Astrocyte (in vitro differentiated cells and primary cell): Measurements from ENCODE around the gene LENG1.

Source experiments
- EZH2 ChIP-seq: IDR thresholded peaks from 2 replicates; pipeline ENCODE4 v1.6.1; 2012; ENCODE audit warnings: mild to moderate bottlenecking, low read length, inconsistent platforms; ENCODE audit not compliant: insufficient read depth
- TF ChIP-seq, protein P1 (sequence below): IDR thresholded peaks from 2 replicates; pipeline ENCODE4 v1.5.1; 2011; ENCODE audit warnings: low read depth, mild to moderate bottlenecking, inconsistent platforms, low read length, moderate library complexity; ENCODE audit not compliant: insufficient read depth

DNA sequence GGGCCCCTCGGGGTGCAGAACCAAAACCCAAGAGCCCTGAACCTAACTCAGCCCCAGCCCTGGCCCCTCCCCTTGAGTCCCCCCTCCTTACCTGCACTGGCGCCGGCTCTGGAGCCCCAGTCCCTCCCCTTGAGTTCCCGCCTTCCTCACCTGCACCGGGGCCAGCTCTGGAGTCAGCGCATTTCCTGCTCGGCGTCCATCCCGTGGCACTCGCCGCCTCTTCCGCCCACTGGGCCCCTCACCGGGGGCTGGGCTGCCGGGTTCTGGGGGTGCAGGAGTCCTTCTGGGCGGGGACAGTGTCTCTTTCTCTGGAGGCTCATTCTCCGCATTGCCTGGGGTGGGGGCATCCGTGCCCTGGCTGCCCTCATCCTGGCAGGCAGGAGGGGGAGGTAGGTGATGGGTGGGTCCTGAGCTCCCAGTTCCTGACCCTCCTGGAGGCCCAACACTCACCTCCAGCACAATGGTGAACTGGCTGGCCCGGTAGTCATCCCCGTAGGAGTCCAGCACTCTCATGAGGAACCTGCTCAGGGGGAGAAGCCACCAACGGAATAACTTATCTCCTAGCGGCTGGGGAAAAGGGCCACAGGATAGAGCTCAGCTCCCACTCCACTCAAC is 51.5 kb downstream of the LENG1 start:
- TF ChIP-seq EZH2: no peak
- TF ChIP-seq, protein P1, sequence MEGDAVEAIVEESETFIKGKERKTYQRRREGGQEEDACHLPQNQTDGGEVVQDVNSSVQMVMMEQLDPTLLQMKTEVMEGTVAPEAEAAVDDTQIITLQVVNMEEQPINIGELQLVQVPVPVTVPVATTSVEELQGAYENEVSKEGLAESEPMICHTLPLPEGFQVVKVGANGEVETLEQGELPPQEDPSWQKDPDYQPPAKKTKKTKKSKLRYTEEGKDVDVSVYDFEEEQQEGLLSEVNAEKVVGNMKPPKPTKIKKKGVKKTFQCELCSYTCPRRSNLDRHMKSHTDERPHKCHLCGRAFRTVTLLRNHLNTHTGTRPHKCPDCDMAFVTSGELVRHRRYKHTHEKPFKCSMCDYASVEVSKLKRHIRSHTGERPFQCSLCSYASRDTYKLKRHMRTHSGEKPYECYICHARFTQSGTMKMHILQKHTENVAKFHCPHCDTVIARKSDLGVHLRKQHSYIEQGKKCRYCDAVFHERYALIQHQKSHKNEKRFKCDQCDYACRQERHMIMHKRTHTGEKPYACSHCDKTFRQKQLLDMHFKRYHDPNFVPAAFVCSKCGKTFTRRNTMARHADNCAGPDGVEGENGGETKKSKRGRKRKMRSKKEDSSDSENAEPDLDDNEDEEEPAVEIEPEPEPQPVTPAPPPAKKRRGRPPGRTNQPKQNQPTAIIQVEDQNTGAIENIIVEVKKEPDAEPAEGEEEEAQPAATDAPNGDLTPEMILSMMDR: no peak
